ENCODE results near the gene NEURL1B. TPM values are rescaled to one million over a fixed set of nuclear protein-coding genes. Genes with fewer than 3 reads are reported as not detected.
"Not testable (repeated sequence)": the region's sequence is repeated elsewhere in the genome, so short reads cannot be mapped to it uniquely, and the experiment has no call there.

NEURL1B gene
- total RNA-seq, 4 donors from 2014 or later = 11.9 to 18.8 (median 15.6) TPM

DNA sequence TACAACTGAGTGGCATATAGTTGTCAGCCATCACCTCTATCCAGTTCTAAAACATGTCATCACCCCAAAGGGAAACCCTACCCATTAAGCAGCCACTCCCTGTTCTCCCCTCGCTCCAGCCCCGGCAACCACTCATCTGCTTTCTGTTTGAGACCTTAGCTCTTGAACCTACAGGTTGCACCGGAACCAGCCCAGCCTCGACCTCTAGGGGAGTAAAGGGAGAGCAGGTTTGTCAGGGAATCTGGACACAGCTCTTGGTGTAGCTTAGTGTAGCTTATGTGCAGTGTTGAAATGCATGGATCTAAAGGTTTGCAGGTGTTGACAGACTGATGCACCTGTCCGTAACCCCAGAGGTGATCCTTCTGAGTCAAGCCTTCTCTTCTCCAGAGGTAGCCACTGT is 30.0 kb downstream of the NEURL1B start:
- no peaks in the 10 kb centered on the region for H3K9me3 ChIP-seq
- peaks cover 4 to 63% (median 12%) of the 10 kb centered on the region in 3 donors for H3K4me1 ChIP-seq
- WGBS, 2 donors = 82 to 87% methylated on average over 5 of the region's 5 CpGs
- no peak overlapping the region for H3K27ac ChIP-seq
- no peak overlapping the region for H3K4me3 ChIP-seq
- TF ChIP-seq, protein P1, sequence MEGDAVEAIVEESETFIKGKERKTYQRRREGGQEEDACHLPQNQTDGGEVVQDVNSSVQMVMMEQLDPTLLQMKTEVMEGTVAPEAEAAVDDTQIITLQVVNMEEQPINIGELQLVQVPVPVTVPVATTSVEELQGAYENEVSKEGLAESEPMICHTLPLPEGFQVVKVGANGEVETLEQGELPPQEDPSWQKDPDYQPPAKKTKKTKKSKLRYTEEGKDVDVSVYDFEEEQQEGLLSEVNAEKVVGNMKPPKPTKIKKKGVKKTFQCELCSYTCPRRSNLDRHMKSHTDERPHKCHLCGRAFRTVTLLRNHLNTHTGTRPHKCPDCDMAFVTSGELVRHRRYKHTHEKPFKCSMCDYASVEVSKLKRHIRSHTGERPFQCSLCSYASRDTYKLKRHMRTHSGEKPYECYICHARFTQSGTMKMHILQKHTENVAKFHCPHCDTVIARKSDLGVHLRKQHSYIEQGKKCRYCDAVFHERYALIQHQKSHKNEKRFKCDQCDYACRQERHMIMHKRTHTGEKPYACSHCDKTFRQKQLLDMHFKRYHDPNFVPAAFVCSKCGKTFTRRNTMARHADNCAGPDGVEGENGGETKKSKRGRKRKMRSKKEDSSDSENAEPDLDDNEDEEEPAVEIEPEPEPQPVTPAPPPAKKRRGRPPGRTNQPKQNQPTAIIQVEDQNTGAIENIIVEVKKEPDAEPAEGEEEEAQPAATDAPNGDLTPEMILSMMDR (IDR thresholded peaks at IDR 0.05) = no peak
- no peak for TF ChIP-seq POLR2A (IDR thresholded peaks at IDR 0.05)
- H3K36me3 ChIP-seq = peaks cover 0 to 38% (median 3%) of the 10 kb centered on the region in 3 donors
- no peaks in the 10 kb centered on the region for H3K27me3 ChIP-seq
- DNase-seq = no peak
- intact Hi-C loops (cut with DNase I) = no loop called here

DNA sequence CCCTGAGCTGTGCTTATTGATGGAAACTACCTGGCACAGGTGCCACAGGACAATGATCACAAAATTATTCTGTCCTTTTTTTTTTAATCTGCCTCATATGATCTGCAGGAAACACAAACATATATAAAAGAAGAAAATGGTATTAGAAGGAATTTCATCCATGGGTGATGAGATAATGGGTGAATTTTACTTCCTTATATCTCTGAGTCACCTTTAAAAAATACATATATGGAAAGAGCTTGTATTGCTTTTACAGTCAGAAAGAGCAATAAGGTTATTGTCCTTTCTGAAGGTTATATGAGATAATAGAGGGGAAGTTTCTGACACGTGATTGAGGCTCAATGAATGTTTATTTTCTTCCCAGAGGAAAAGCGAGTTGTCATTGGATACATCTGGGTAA is 31.6 kb downstream of the NEURL1B start:
- Histone ChIP-seq H3K4me3 (no peak overlapping the region), H3K9me3 (no peaks in the 10 kb centered on the region), H3K36me3 (peaks cover 0 to 52% (median 3%) of the 10 kb centered on the region in 3 donors), H3K27me3 (no peaks in the 10 kb centered on the region), H3K27ac (peak overlapping the region in 1 of 4 donors; percentile 51), H3K4me1 (peaks cover 4 to 65% (median 12%) of the 10 kb centered on the region in 3 donors)
- 47 to 68% methylated on average over 2 of the region's 2 CpGs for WGBS, 2 donors
- intact Hi-C loops (cut with DNase I) = no loop called here
- TF ChIP-seq, protein P1 (IDR thresholded peaks at IDR 0.05) = no peak
- no peak for TF ChIP-seq POLR2A (IDR thresholded peaks at IDR 0.05)
- no peak for DNase-seq

GRCh38 chr5:172674155-172674554 is 33.1 kb downstream of the NEURL1B start:
- intact Hi-C loops (cut with DNase I) = no loop called here
- WGBS, 2 donors = 69 to 84% methylated on average over 4 to 7 of the region's 7 CpGs
- Histone ChIP-seq H3K9me3 (no peaks in the 10 kb centered on the region), H3K4me1 (peaks cover 0 to 65% (median 5%) of the 10 kb centered on the region in 3 donors), H3K36me3 (peaks cover 0 to 57% (median 3%) of the 10 kb centered on the region in 3 donors), H3K4me3 (no peak overlapping the region), H3K27ac (peak overlapping the region in 2 of 4 donors; percentile 9 to 51), H3K27me3 (no peaks in the 10 kb centered on the region)
- no peak for DNase-seq
- no peak for TF ChIP-seq POLR2A (IDR thresholded peaks at IDR 0.05)
- TF ChIP-seq, protein P1 (IDR thresholded peaks at IDR 0.05) = no peak

DNA sequence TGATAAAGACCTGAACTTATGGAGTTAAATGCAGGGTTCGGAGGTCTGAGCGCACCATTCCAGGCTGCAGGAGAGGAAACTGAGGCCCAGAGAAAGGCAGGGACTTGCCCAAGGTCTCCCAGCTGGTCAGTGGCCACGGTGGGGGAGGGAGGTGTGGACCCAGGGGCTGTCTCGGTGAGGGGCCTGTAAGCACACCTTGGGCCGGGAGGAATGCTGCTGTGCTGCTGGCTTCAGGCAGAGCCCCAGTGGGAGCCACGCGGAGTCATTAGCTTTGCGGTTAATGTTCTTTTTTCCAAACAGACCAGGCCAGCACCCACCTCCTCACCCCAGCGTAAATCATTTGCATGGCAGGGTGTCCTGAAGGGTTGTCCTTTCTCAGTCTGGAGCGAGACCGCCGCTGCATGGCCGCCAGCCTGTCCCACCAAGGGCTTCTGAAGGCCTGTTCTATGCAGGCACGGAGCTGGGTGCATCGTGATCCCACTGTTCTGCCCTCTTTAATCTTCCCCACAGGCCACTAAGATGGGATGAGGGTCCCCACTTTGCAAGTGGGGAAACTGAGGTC is 35.9 kb downstream of the NEURL1B start:
- no peaks in the 10 kb centered on the region for H3K9me3 ChIP-seq
- H3K4me3 ChIP-seq = no peak overlapping the region
- TF ChIP-seq, protein P1 (IDR thresholded peaks at IDR 0.05) = no peak
- TF ChIP-seq POLR2A (IDR thresholded peaks at IDR 0.05) = no peak
- H3K4me1 ChIP-seq = peaks cover 0 to 71% (median 15%) of the 10 kb centered on the region in 3 donors
- peaks cover 0 to 39% (median 0%) of the 10 kb centered on the region in 3 donors for H3K36me3 ChIP-seq
- H3K27me3 ChIP-seq = no peaks in the 10 kb centered on the region
- DNase-seq = no peak
- 87 to 92% methylated on average over 3 to 5 of the region's 15 CpGs for WGBS, 2 donors
- intact Hi-C loops (cut with DNase I) = no loop called here
- peak overlapping the region in 2 of 4 donors; percentile 16 to 71 for H3K27ac ChIP-seq

- intact Hi-C loops (cut with DNase I) = not testable (repeated sequence)
- peak overlapping the region in 3 of 4 donors; percentile 46 to 71 (median 68) for H3K27ac ChIP-seq
Observed at GRCh38 chr5:172678362-172678874, 37.4 kb downstream of the NEURL1B start.

More at GRCh38 chr5:172678362-172678874, 37.4 kb downstream of the NEURL1B start:
- WGBS, 2 donors = 84 to 91% methylated on average over 5 of the region's 5 CpGs
- peaks cover 0 to 41% (median 0%) of the 10 kb centered on the region in 3 donors for H3K36me3 ChIP-seq
- H3K27me3 ChIP-seq, H3K9me3 ChIP-seq, H3K4me3 ChIP-seq, DNase-seq: not testable (repeated sequence)
- peaks cover 0 to 68% (median 14%) of the 10 kb centered on the region in 3 donors for H3K4me1 ChIP-seq
